H1 (cell line): ENCODE results near the gene RAP2A. TPM values are rescaled to one million over a fixed set of nuclear protein-coding genes. Genes with fewer than 3 reads are reported as not detected.

Experiments
- CTCF ChIA-PET: fragments of 300-600 bp; sonication (Branson Sonifier 250); formaldehyde crosslinking; loops from one replicate; lab custom pipeline; 2021; ENCODE audit not compliant: partially characterized antibody; lab: Charles Lee
- POLR2A ChIA-PET: fragments of 300-600 bp; sonication (Branson Sonifier 250); formaldehyde crosslinking; loops from one replicate; lab custom pipeline; 2021; ENCODE audit warnings: inconsistent platforms; ENCODE audit not compliant: partially characterized antibody; lab: Charles Lee
- DNase-seq, 2 experiments: peaks; one replicate each; pipeline versions ENCODE4 v3.0.0 to v3.0.0-alpha.2; 2010 to 2022; ENCODE audit warnings: low spot score in 2 of 2, low read depth in 1 of 2, mixed read lengths in 1 of 2
- FAIRE-seq: peaks from 2 replicates; lab custom pipeline; 2011; peaks lifted over from hg19 to GRCh38; lab: Jason Lieb, UNC
- H2AFZ ChIP-seq: 2 replicates; pipeline ENCODE4 v1.8.1; 2012; ENCODE audit warnings: low read length, inconsistent platforms
- H2AK5ac ChIP-seq: 2 replicates; pipeline ENCODE4 v1.6.1; 2013; ENCODE audit warnings: low read depth, low read length
- H2BK120ac ChIP-seq: replicated peaks from 2 replicates; pipeline ENCODE3; 2013; ENCODE audit warnings: low read depth, low read length, inconsistent platforms
- H2BK12ac ChIP-seq: 2 replicates; pipeline ENCODE4 v1.6.1; 2013; ENCODE audit warnings: low read depth, low read length
- H2BK15ac ChIP-seq: 2 replicates; pipeline ENCODE4 v1.6.1; 2013; ENCODE audit warnings: low read length
- H2BK20ac ChIP-seq: 2 replicates; pipeline ENCODE4 v1.6.1; 2013; ENCODE audit warnings: low read length
- H2BK5ac ChIP-seq: 2 replicates; pipeline ENCODE4 v1.6.1; 2013; ENCODE audit warnings: low read depth, low read length
- H3K14ac ChIP-seq: 2 replicates; pipeline ENCODE4 v1.6.1; 2013; ENCODE audit warnings: inconsistent platforms; ENCODE audit not compliant: insufficient read length
- H3K18ac ChIP-seq: 2 replicates; pipeline ENCODE4 v1.6.1; 2013; ENCODE audit warnings: low read length; ENCODE audit errors: extremely low read depth
- H3K23ac ChIP-seq: 2 replicates; pipeline ENCODE4 v1.6.1; 2013; ENCODE audit warnings: inconsistent platforms; ENCODE audit not compliant: insufficient read length
- H3K23me2 ChIP-seq: 2 replicates; pipeline ENCODE4 v1.6.1; 2013; ENCODE audit warnings: low read depth, low read length
- H3K27ac ChIP-seq: 2 replicates; pipeline ENCODE4 v1.6.1; 2011; ENCODE audit warnings: low read depth, low read length, inconsistent platforms
- H3K27me3 ChIP-seq, 4 experiments: replicated peaks in 1 of 4; 1 replicate in 1 of 4; 2 replicates in 3 of 4; pipeline versions ENCODE4 v1.6.1 to v1.8.1; 2011 to 2013; ENCODE audit warnings: low read length in 3 of 4, mild to moderate bottlenecking in 3 of 4, inconsistent platforms in 2 of 4, mixed read lengths in 2 of 4, moderate library complexity in 1 of 4; ENCODE audit not compliant: control insufficient read depth in 3 of 4, insufficient read depth in 3 of 4; ENCODE audit errors: extremely low read depth in 1 of 4
- H3K36me3 ChIP-seq, 4 experiments: 2 replicates each; pipeline versions ENCODE4 v1.6.1 to v1.8.1; 2011 to 2013; ENCODE audit warnings: mild to moderate bottlenecking in 4 of 4, low read length in 3 of 4, moderate library complexity in 2 of 4, control low read depth in 1 of 4, inconsistent platforms in 1 of 4; ENCODE audit not compliant: insufficient read depth in 4 of 4, control insufficient read depth in 2 of 4
- H3K4ac ChIP-seq: replicated peaks from 2 replicates; pipeline ENCODE3; 2013; ENCODE audit warnings: low read length, low read depth, mixed read lengths, inconsistent platforms; ENCODE audit not compliant: insufficient read length
- H3K4me1 ChIP-seq, 4 experiments: replicated peaks in 1 of 4; 1 replicate in 1 of 4; 2 replicates in 3 of 4; pipeline versions ENCODE4 v1.6.1 to v1.8.1; 2011 to 2013; ENCODE audit warnings: low read length in 3 of 4, inconsistent platforms in 2 of 4, mixed read lengths in 1 of 4; ENCODE audit not compliant: insufficient read depth in 4 of 4, control insufficient read depth in 3 of 4
- H3K4me2 ChIP-seq, 2 experiments: 2 replicates each; pipeline versions ENCODE4 v1.6.1 to v1.8.1; 2011 to 2013; ENCODE audit warnings: low read depth in 2 of 2, low read length in 2 of 2, control low read depth in 1 of 2, inconsistent platforms in 1 of 2, mild to moderate bottlenecking in 1 of 2; ENCODE audit not compliant: insufficient read depth in 1 of 2
- H3K4me3 ChIP-seq, 4 experiments: fragments of 200-600, 300-600 bp in 1 of 4; sonication (generic), shearing (Covaris generic), sonication (Bioruptor Twin) in 1 of 4; 2 replicates each; pipeline versions ENCODE4 v1.5.1 to v1.8.1; 2011 to 2016; ENCODE audit warnings: low read length in 4 of 4, low read depth in 3 of 4, control low read depth in 2 of 4, inconsistent platforms in 2 of 4, mild to moderate bottlenecking in 2 of 4, mixed read lengths in 1 of 4, moderate library complexity in 1 of 4; ENCODE audit not compliant: insufficient read depth in 2 of 4; ENCODE audit errors: extremely low read depth in 1 of 4
- H3K56ac ChIP-seq: replicated peaks from 2 replicates; pipeline ENCODE3; 2013; ENCODE audit warnings: low read depth, mild to moderate bottlenecking, mixed read lengths, low read length, inconsistent platforms; ENCODE audit not compliant: insufficient read length
- H3K79me1 ChIP-seq: 2 replicates; pipeline ENCODE4 v1.6.1; 2013; ENCODE audit warnings: low read depth, low read length, control low read depth
- H3K79me2 ChIP-seq, 2 experiments: 2 replicates each; pipeline versions ENCODE4 v1.6.1 to v1.8.1; 2012 to 2013; ENCODE audit warnings: low read length in 2 of 2, mild to moderate bottlenecking in 2 of 2, inconsistent platforms in 1 of 2; ENCODE audit not compliant: insufficient read depth in 2 of 2, control insufficient read depth in 1 of 2
- H3K9ac ChIP-seq, 4 experiments: replicated peaks in 1 of 4; 1 replicate in 1 of 4; 2 replicates in 3 of 4; pipeline versions ENCODE4 v1.6.1 to v1.8.1; 2011 to 2013; ENCODE audit warnings: low read depth in 3 of 4, low read length in 3 of 4, control low read depth in 2 of 4, mild to moderate bottlenecking in 2 of 4, moderate library complexity in 2 of 4, inconsistent platforms in 1 of 4; ENCODE audit errors: extremely low read depth in 1 of 4
- H3K9me3 ChIP-seq, 2 experiments: 2 replicates each; pipeline versions ENCODE4 v1.6.1 to v1.8.1; 2012 to 2013; ENCODE audit warnings: mild to moderate bottlenecking in 2 of 2, moderate library complexity in 2 of 2, control low read depth in 1 of 2, inconsistent platforms in 1 of 2, low read depth in 1 of 2, low read length in 1 of 2, mixed read lengths in 1 of 2; ENCODE audit not compliant: insufficient read depth in 2 of 2
- H4K20me1 ChIP-seq, 2 experiments: replicated peaks in 1 of 2; 2 replicates each; pipeline versions ENCODE3 to v1.8.1; 2011 to 2013; ENCODE audit warnings: inconsistent platforms in 2 of 2, low read length in 2 of 2, mild to moderate bottlenecking in 1 of 2; ENCODE audit not compliant: insufficient read depth in 2 of 2, control insufficient read depth in 1 of 2
- H4K5ac ChIP-seq: 2 replicates; pipeline ENCODE4 v1.6.1; 2013; ENCODE audit warnings: low read length, low read depth, mixed read lengths, inconsistent platforms; ENCODE audit not compliant: insufficient read length
- H4K8ac ChIP-seq: 2 replicates; pipeline ENCODE4 v1.8.0; 2013; ENCODE audit warnings: mild to moderate bottlenecking, moderate library complexity, low read length, inconsistent platforms; ENCODE audit not compliant: insufficient read depth; ENCODE audit errors: extremely low read depth
- H4K91ac ChIP-seq: replicated peaks from 2 replicates; pipeline ENCODE3; 2013; ENCODE audit warnings: low read length, mixed read lengths, inconsistent platforms; ENCODE audit not compliant: insufficient read length
- WGBS, 2 experiments: shearing (Covaris generic) in 1 of 2; methylation state at CpG; one replicate each; pipeline versions ENCODE4 v1.1.6 to v1.1.7; 2013 to 2015; ENCODE audit warnings: low lambda C conversion rate in 2 of 2, mixed read lengths in 2 of 2, inconsistent platforms in 1 of 2, low coverage in 1 of 2, missing lambda C conversion rate in 1 of 2; ENCODE audit not compliant: insufficient replicate concordance in 2 of 2, insufficient coverage in 1 of 2, insufficient read length in 1 of 2; ENCODE audit errors: extremely low coverage in 1 of 2, missing lambda C conversion rate in 1 of 2; 5-methylcytosine and 5-hydroxymethylcytosine counted together
- polyA plus RNA-seq, 7 experiments: library from polyadenylated mRNA; depleted of rRNA in 3 of 7; stranded (reverse) in 5 of 7; unstranded in 2 of 7; fragments of >200 nt in 5 of 7; fragments of 200-250 nt in 2 of 7; gene quantifications; 1 replicate in 5 of 7; 2 replicates in 1 of 7; 4 replicates in 1 of 7; pipeline versions ENCODE4 v1.2.1 to v1.2.3, GENCODE V29; 2011 to 2013; ENCODE audit warnings: missing spikeins in 2 of 7, mixed read lengths in 2 of 7
- total RNA-seq: library from RNA; stranded (reverse); fragmentation: NEBNext Ultra II Directional; extraction: Animal tissue kit (Norgen Biotek cat#: 25700); gene quantifications from 2 replicates; pipeline ENCODE4 v1.2.1, GENCODE V29; 2021

RAP2A gene
- total and polyA plus RNA-seq, 2 of the 8 experiments (the other 6 are each of a cell fraction or from before 2014, with no cell fraction given), result 8.4 to 43.4 TPM

DNA sequence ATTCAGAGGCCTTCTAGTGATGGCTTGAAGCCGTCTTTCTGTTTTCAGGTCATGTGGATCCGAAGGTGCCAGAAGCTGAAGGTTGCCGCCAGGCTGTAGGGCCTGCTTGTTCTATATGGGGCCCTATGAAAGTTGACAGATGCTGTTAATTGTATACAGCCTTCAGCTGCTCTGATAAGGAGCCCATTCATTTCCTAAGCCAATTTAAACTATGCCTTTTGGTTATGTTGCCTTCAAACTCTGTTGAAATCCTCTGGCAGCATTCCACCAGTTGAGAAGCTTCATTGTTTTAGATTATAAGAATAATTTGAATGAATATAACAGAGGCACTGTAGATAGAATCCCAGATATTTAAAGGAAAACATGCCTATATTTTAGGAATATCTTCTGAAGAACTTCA lies 34.4 kb downstream of the RAP2A start:
- Histone ChIP-seq H3K79me2 (no peaks in the 10 kb centered on the region), H4K5ac (no peak overlapping the region), H4K91ac (no peak overlapping the region), H4K8ac (no peak overlapping the region), H4K20me1 (no peaks in the 10 kb centered on the region), H3K4ac (no peak overlapping the region), H3K4me1 (no peaks in the 10 kb centered on the region), H2AK5ac (no peak overlapping the region), H3K79me1 (no peaks in the 10 kb centered on the region), H2BK5ac (no peak overlapping the region), H3K14ac (no peak overlapping the region), H3K27me3 (no peaks in the 10 kb centered on the region), H3K23me2 (no peaks in the 10 kb centered on the region), H2BK12ac (no peak overlapping the region), H2BK20ac (no peak overlapping the region), H2AFZ (no peak overlapping the region), H3K56ac (no peak overlapping the region), H3K4me3 (no peak overlapping the region), H2BK15ac (no peak overlapping the region), H3K9me3 (no peaks in the 10 kb centered on the region), H3K23ac (no peak overlapping the region), H3K36me3 (peaks cover 0 to 7% (median 4%) of the 10 kb centered on the region in 4 experiments; a peak in 3 of 8 replicates), H2BK120ac (no peak overlapping the region), H3K18ac (no peak overlapping the region), H3K4me2 (no peak overlapping the region), H3K9ac (no peak overlapping the region), H3K27ac (no peak overlapping the region)
- no peak for FAIRE-seq
- ChIA-PET CTCF (interaction anchor here (1.2 kb wide), 1 partner anchor 118 kb away, joined by 3 read pairs; no protein-coding TSS in a partner anchor), POLR2A (interaction anchor here (0.6 kb wide), 1 partner anchor 9 kb away, joined by 3 read pairs; no protein-coding TSS in a partner anchor)
- no peak for DNase-seq
- WGBS, 2 experiments, result 95% methylated on average over 3 of the region's 3 CpGs; no CpG with 5 or more reads in 1 of the 2 experiments
